ENCODE results near the gene GRB7. TPM values are rescaled to one million over a fixed set of nuclear protein-coding genes. Genes with fewer than 3 reads are reported as not detected.
"Not testable (repeated sequence)": the region's sequence is repeated elsewhere in the genome, so short reads cannot be mapped to it uniquely, and the experiment has no call there.

GRB7 gene
- total and polyA plus RNA-seq, 5 donors from 2014 or later = not detected

DNA sequence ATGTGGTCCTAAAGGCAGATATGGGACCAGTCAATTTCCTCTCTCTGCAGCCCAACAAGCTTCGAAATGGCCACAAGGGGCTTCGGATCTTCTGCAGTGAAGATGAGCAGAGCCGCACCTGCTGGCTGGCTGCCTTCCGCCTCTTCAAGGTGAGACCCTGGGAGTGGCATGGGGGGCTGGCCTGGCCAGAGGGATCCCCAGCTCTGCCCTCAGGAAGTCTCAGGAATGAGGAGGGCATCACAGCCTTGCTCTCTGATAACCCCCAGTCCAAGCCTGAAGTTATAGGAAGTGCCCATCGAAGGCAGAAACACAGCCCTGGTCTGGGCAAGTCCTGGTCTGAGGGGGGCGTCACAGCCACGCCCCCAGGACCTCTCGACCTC, 7.1 kb downstream of the GRB7 start:
- Mint-ChIP-seq H3K36me3 (no peaks in the 10 kb centered on the region), H3K9me3 (peaks cover 0 to 1% (median 0%) of the 10 kb centered on the region in 7 donors), H3K4me3 (no peak overlapping the region), H3K4me1 (peaks cover 0 to 4% (median under 1%) of the 10 kb centered on the region in 4 donors), H3K27me3 (peaks cover 20% of the 10 kb centered on the region), H3K27ac (no peak overlapping the region)
- no peak overlapping the region for H3K27ac ChIP-seq (ENCODE audit: insufficient read depth, low read length, poor library complexity, severe bottlenecking)
- no peaks in the 10 kb centered on the region for H3K9me3 ChIP-seq (ENCODE audit: control insufficient read depth in 2 of 2, low read length in 2 of 2)
- no peak overlapping the region for H3K4me3 ChIP-seq (ENCODE audit: low read depth, low read length)
- H3K36me3 ChIP-seq (ENCODE audit: control insufficient read depth, insufficient read depth, low read length) = no peaks in the 10 kb centered on the region
- no peaks in the 10 kb centered on the region for H3K27me3 ChIP-seq (ENCODE audit: control insufficient read depth, insufficient read depth, low read length)
- ATAC-seq (ENCODE audit: low read depth in 2 of 2) (no peak), DNase-seq (no peak)
- no peaks in the 10 kb centered on the region for H3K4me1 ChIP-seq (ENCODE audit: control insufficient read depth, insufficient read depth, low read length, poor library complexity, severe bottlenecking)

DNA sequence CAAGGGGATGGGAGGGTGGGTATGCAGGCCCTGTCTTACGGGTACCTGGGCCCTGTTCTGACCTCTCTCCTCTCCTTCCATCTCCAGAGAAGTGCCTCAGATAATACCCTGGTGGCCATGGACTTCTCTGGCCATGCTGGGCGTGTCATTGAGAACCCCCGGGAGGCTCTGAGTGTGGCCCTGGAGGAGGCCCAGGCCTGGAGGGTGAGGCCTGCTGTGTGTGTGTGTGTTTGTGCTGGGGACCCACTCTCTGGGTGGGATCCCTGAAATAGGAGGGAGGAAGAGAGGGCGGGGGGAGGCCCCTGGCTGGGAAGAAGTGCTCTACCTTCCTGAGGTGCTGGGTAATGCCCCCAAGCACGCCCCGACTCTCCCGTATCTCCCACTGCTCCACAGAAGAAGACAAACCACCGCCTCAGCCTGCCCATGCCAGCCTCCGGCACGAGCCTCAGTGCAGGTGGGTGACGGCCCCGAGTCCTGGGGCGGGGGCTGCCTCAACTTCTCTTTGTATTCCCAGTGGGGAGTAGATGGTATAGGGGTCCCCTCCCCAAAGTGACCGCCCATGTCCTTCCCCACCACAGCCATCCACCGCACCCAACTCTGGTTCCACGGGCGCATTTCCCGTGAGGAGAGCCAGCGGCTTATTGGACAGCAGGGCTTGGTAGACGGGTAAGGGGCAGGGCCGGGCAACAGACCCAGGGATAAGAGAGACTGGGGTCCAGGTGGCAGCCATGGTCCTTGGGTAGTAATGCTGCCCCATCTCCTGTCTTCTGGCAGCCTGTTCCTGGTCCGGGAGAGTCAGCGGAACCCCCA, 7.8 kb downstream of the GRB7 start:
- H3K27ac Mint-ChIP-seq = no peak overlapping the region
- H3K27me3 Mint-ChIP-seq = peaks cover 20% of the 10 kb centered on the region
- H3K4me1 Mint-ChIP-seq = peaks cover 0 to 4% (median 0%) of the 10 kb centered on the region in 4 donors
- ATAC-seq (ENCODE audit: low read depth in 2 of 2) (no peak), DNase-seq (no peak)
- H3K36me3 Mint-ChIP-seq = no peaks in the 10 kb centered on the region
- H3K9me3 ChIP-seq (ENCODE audit: control insufficient read depth in 2 of 2, low read length in 2 of 2) = no peaks in the 10 kb centered on the region
- H3K4me3 ChIP-seq (ENCODE audit: low read depth, low read length) = no peak overlapping the region
- H3K4me1 ChIP-seq (ENCODE audit: control insufficient read depth, insufficient read depth, low read length, poor library complexity, severe bottlenecking) = no peaks in the 10 kb centered on the region
- no peak overlapping the region for H3K27ac ChIP-seq (ENCODE audit: insufficient read depth, low read length, poor library complexity, severe bottlenecking)
- no peaks in the 10 kb centered on the region for H3K36me3 ChIP-seq (ENCODE audit: control insufficient read depth, insufficient read depth, low read length)
- no peak overlapping the region for H3K4me3 Mint-ChIP-seq
- no peaks in the 10 kb centered on the region for H3K9me3 Mint-ChIP-seq
- H3K27me3 ChIP-seq (ENCODE audit: control insufficient read depth, insufficient read depth, low read length) = no peaks in the 10 kb centered on the region

DNA sequence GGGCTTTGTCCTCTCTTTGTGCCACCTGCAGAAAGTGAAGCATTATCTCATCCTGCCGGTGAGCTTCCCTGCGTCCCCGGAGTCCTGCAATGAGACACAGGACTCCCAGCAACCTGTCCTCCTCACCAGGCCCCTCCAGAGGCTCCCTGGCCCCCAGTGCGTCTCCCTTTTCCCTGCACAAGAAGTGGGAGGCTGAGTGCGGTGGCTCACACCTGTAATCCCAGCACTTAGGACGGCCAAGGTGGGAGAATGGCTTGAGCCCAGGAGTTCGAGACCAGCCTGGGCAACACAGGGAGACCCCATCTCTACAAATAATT, 8.4 kb downstream of the GRB7 start:
- Mint-ChIP-seq H3K4me3 (no peak overlapping the region), H3K27ac (no peak overlapping the region), H3K9me3 (no peaks in the 10 kb centered on the region), H3K36me3 (no peaks in the 10 kb centered on the region), H3K4me1 (peaks cover 0 to 4% (median 0%) of the 10 kb centered on the region in 4 donors), H3K27me3 (peaks cover 15% of the 10 kb centered on the region)
- no peak for DNase-seq
- H3K9me3 ChIP-seq (ENCODE audit: control insufficient read depth in 2 of 2, low read length in 2 of 2) = no peaks in the 10 kb centered on the region
- H3K27me3 ChIP-seq (ENCODE audit: control insufficient read depth, insufficient read depth, low read length) = no peaks in the 10 kb centered on the region
- no peak overlapping the region for H3K4me3 ChIP-seq (ENCODE audit: low read depth, low read length)
- no peak for ATAC-seq (ENCODE audit: low read depth in 2 of 2)
- no peaks in the 10 kb centered on the region for H3K4me1 ChIP-seq (ENCODE audit: control insufficient read depth, insufficient read depth, low read length, poor library complexity, severe bottlenecking)
- H3K36me3 ChIP-seq (ENCODE audit: control insufficient read depth, insufficient read depth, low read length) = no peaks in the 10 kb centered on the region
- no peak overlapping the region for H3K27ac ChIP-seq (ENCODE audit: insufficient read depth, low read length, poor library complexity, severe bottlenecking)

DNA sequence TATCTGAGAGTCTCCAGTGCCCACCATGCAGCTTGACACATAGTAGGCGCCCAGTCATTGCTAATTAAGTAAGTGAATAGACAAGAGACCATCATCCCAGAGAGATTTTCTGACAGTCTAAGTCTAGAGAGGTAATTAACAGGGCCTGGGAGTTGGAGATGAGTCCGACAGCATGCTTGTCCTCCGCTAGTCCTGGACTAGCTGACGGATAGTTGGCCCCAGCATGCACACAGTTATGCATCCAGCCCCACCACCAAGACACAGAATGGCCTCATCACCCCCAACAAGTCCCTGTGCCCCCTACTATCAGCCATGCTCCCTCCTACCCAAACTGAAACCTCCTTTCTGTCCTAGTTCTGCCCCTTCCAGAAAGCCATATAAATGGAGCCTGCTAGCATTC, 10.0 kb downstream of the GRB7 start:
- Mint-ChIP-seq H3K4me1 (peaks cover 0 to 5% (median 2%) of the 10 kb centered on the region in 4 donors), H3K36me3 (no peaks in the 10 kb centered on the region), H3K27ac (peak overlapping the region in 1 of 3 donors; percentile 48), H3K4me3 (no peak overlapping the region), H3K9me3 (no peaks in the 10 kb centered on the region), H3K27me3 (peaks cover 10% of the 10 kb centered on the region)
- Histone ChIP-seq H3K4me1 (ENCODE audit: control insufficient read depth, insufficient read depth, low read length, poor library complexity, severe bottlenecking) (no peaks in the 10 kb centered on the region), H3K27me3 (ENCODE audit: control insufficient read depth, insufficient read depth, low read length) (no peaks in the 10 kb centered on the region), H3K27ac (ENCODE audit: insufficient read depth, low read length, poor library complexity, severe bottlenecking) (no peak overlapping the region), H3K36me3 (ENCODE audit: control insufficient read depth, insufficient read depth, low read length) (no peaks in the 10 kb centered on the region), H3K9me3 (ENCODE audit: control insufficient read depth in 2 of 2, low read length in 2 of 2) (no peaks in the 10 kb centered on the region), H3K4me3 (ENCODE audit: low read depth, low read length) (no peak overlapping the region)
- ATAC-seq (ENCODE audit: low read depth in 2 of 2) (no peak), DNase-seq (no peak)

DNA sequence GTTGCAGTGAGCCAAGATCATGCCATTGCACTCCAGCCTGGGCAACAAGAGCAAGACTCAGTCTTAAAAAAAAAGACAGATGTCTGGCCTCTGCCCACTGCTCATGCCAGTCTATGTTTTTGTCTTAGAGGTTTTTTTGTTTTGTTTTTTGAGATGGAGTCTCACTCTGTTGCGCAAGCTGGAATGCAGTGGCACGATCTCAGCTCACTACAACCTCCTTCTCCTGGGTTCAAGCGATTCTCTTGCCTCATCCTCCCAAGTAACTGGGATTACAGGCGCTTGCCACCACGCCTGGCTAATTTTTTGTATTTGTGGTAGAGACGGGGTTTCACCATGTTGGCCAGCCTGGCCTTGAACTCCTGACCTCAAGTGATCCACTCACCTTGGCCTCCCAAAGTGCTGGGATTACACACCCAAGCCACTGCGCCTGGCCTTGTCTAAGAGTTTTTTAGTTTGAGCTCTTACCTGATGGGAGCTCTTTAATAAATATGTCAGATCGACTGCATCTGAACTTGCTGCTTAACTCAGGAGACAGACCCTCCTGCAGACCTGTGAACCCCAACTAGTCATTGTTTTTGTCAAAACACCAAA, 10.8 kb downstream of the GRB7 start:
- H3K27me3 Mint-ChIP-seq; H3K4me3 ChIP-seq (ENCODE audit: low read depth, low read length); H3K27ac ChIP-seq (ENCODE audit: insufficient read depth, low read length, poor library complexity, severe bottlenecking); H3K27ac Mint-ChIP-seq; H3K36me3 Mint-ChIP-seq; H3K27me3 ChIP-seq (ENCODE audit: control insufficient read depth, insufficient read depth, low read length); H3K4me3 Mint-ChIP-seq; DNase-seq; H3K9me3 ChIP-seq (ENCODE audit: control insufficient read depth in 2 of 2, low read length in 2 of 2); H3K4me1 ChIP-seq (ENCODE audit: control insufficient read depth, insufficient read depth, low read length, poor library complexity, severe bottlenecking); H3K9me3 Mint-ChIP-seq; H3K36me3 ChIP-seq (ENCODE audit: control insufficient read depth, insufficient read depth, low read length); ATAC-seq (ENCODE audit: low read depth in 2 of 2): not testable (repeated sequence)
- H3K4me1 Mint-ChIP-seq = peaks cover 0 to 13% (median 5%) of the 10 kb centered on the region in 4 donors

DNA sequence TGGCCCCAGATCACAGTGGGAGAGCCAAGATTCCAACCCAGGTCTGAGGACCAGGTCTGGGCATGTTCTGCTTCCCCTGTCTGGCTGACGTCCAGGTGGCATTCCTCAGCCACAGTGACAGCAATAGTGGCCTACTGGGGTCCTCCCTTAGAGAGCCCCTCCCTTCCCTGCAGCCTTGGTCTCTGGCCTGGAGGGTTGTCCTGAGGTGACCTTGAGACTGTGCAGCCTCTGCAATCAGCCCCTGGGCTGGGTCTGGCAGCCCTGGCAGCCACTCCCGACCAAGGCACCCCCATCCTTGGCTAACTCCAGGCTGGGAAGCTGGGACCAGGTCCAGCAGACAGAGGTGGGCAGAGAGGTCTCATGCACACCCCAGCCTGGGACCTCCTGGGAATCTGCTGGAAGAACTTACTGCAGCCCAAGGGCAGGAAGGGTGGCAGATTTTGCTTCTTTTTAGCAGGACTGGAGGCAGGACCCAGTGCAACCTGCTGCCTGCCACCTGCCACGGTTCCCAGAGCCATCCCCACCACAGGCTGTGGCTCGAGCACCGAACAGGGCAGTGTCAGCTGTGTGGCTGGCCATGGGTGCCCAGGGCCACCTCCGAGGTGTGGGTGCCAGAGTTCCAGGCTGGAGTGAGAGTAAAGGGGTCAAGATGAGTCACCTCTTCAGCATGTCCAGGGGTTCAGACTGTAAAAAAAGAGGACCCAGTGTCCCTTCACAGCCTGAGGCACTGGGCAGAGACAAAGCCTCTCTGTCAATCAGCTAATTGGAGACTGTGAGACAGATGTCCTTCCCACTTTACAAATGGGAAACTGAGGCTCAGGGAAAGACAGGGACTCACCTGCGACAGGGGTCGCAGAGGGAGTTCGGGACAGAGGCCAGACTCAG, 12.6 kb downstream of the GRB7 start:
- Histone ChIP-seq H3K9me3 (ENCODE audit: control insufficient read depth in 2 of 2, low read length in 2 of 2) (no peaks in the 10 kb centered on the region), H3K27me3 (ENCODE audit: control insufficient read depth, insufficient read depth, low read length) (no peaks in the 10 kb centered on the region), H3K36me3 (ENCODE audit: control insufficient read depth, insufficient read depth, low read length) (no peaks in the 10 kb centered on the region), H3K27ac (ENCODE audit: insufficient read depth, low read length, poor library complexity, severe bottlenecking) (no peak overlapping the region), H3K4me1 (ENCODE audit: control insufficient read depth, insufficient read depth, low read length, poor library complexity, severe bottlenecking) (peaks cover 17% of the 10 kb centered on the region), H3K4me3 (ENCODE audit: low read depth, low read length) (no peak overlapping the region)
- Mint-ChIP-seq H3K4me1 (peaks cover 0 to 18% (median 9%) of the 10 kb centered on the region in 4 donors), H3K9me3 (no peaks in the 10 kb centered on the region), H3K27ac (peak overlapping the region in 1 of 3 donors; percentile 31), H3K36me3 (no peaks in the 10 kb centered on the region), H3K4me3 (peak overlapping the region in 1 of 4 donors; percentile 35), H3K27me3 (peaks cover 4% of the 10 kb centered on the region)
- no peak for ATAC-seq (ENCODE audit: low read depth in 2 of 2)
- no peak for DNase-seq

DNA sequence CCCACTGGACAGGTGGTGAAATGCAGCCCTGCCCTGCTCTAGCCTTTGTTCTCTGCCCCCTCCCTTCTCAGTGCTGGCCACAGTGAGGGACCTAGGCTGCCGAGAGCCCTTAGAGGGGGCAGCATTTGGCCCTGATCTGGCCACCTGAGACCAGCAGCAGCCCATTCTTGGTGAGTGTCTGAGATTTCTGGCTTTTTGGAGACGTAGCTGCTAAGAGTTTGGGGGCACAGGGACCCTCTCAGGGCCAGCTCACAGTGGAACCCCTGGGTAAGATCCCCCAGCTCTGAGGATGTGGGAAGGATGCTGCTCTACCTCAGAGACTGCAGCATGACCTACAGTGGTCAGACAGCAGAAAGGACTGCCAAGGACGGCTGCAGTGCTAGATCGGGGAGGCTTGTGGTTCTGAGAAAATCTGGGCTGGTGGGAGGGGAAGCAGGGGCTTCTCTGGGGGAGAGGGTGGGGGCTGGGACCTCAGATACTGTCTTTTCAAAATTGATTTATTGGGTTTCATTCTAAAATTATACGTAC, 13.3 kb downstream of the GRB7 start:
- no peak for DNase-seq
- Mint-ChIP-seq H3K27ac (no peak overlapping the region), H3K4me3 (peak overlapping the region; percentile 5 to 75 (median 40))

More for the DNA sequence above, 13.3 kb downstream of the GRB7 start:
- H3K36me3 ChIP-seq (ENCODE audit: control insufficient read depth, insufficient read depth, low read length) = no peaks in the 10 kb centered on the region
- H3K4me1 Mint-ChIP-seq = peaks cover 0 to 25% (median 16%) of the 10 kb centered on the region in 4 donors
- no peaks in the 10 kb centered on the region for H3K9me3 Mint-ChIP-seq
- no peak overlapping the region for H3K27ac ChIP-seq (ENCODE audit: insufficient read depth, low read length, poor library complexity, severe bottlenecking)
- peaks cover 24% of the 10 kb centered on the region for H3K4me1 ChIP-seq (ENCODE audit: control insufficient read depth, insufficient read depth, low read length, poor library complexity, severe bottlenecking)
- H3K27me3 ChIP-seq (ENCODE audit: control insufficient read depth, insufficient read depth, low read length) = no peaks in the 10 kb centered on the region
- no peak overlapping the region for H3K4me3 ChIP-seq (ENCODE audit: low read depth, low read length)
- H3K9me3 ChIP-seq (ENCODE audit: control insufficient read depth in 2 of 2, low read length in 2 of 2) = no peaks in the 10 kb centered on the region
- no peaks in the 10 kb centered on the region for H3K36me3 Mint-ChIP-seq
- peaks cover 4% of the 10 kb centered on the region for H3K27me3 Mint-ChIP-seq
- no peak for ATAC-seq (ENCODE audit: low read depth in 2 of 2)

Measured in CD4-positive, CD25-positive, alpha-beta regulatory T cell (primary cell).